ENCODE results near the gene DCAF4. TPM values are rescaled to one million over a fixed set of nuclear protein-coding genes. Genes with fewer than 3 reads are reported as not detected.
A peak's percentile ranks its signal among the peaks of the same experiment; 100 is the strongest.

Gene DCAF4
- total RNA-seq, 1 donor from 2014 or later = 7.9 TPM

GRCh38 chr14:72894323-72894622, 32.0 kb upstream of the DCAF4 start:
- no peak for DNase-seq (ENCODE audit: low spot score)

- DNase-seq (ENCODE audit: low spot score) = no peak
These were observed 31.5 kb upstream of the DCAF4 start for GRCh38 chr14:72894623-72895378.

GRCh38 chr14:72898448-72898847, 27.8 kb upstream of the DCAF4 start:
- no peak for DNase-seq (ENCODE audit: low spot score)

GRCh38 chr14:72901361-72901760, 24.9 kb upstream of the DCAF4 start:
- DNase-seq (ENCODE audit: low spot score) = no peak

- DNase-seq (ENCODE audit: low spot score) = no peak
These were observed 23.3 kb upstream of the DCAF4 start for GRCh38 chr14:72902801-72903530.

GRCh38 chr14:72903716-72904115, 22.5 kb upstream of the DCAF4 start:
- DNase-seq (ENCODE audit: low spot score) = no peak

GRCh38 chr14:72904218-72904617, 22.0 kb upstream of the DCAF4 start:
- no peak for DNase-seq (ENCODE audit: low spot score)

- DNase-seq (ENCODE audit: low spot score) = peak; percentile 80
These were observed 21.3 kb upstream of the DCAF4 start for GRCh38 chr14:72904840-72905561.

GRCh38 chr14:72906316-72906715, 19.9 kb upstream of the DCAF4 start:
- no peak for DNase-seq (ENCODE audit: low spot score)

- DNase-seq (ENCODE audit: low spot score) = no peak
These were observed 19.4 kb upstream of the DCAF4 start for GRCh38 chr14:72906879-72907278.

GRCh38 chr14:72907886-72908285, 18.4 kb upstream of the DCAF4 start:
- DNase-seq (ENCODE audit: low spot score) = no peak

GRCh38 chr14:72909163-72909562, 17.1 kb upstream of the DCAF4 start:
- DNase-seq (ENCODE audit: low spot score) = peak; percentile 42

GRCh38 chr14:72913809-72914208, 12.5 kb upstream of the DCAF4 start:
- no peak for DNase-seq (ENCODE audit: low spot score)

- no peak for DNase-seq (ENCODE audit: low spot score)
These were observed 10.1 kb upstream of the DCAF4 start for GRCh38 chr14:72916174-72916573.

- DNase-seq (ENCODE audit: low spot score) = no peak
These were observed 9.0 kb upstream of the DCAF4 start for GRCh38 chr14:72917094-72917802.

- no peak for DNase-seq (ENCODE audit: low spot score)
These were observed 6.3 kb upstream of the DCAF4 start for GRCh38 chr14:72920008-72920407.

GRCh38 chr14:72921396-72921795, 4.9 kb upstream of the DCAF4 start:
- DNase-seq (ENCODE audit: low spot score) = no peak

GRCh38 chr14:72924337-72924736, 1.9 kb upstream of the DCAF4 start:
- peak; percentile 12 for DNase-seq (ENCODE audit: low spot score)

- peak; percentile 13 for DNase-seq (ENCODE audit: low spot score)
These were observed 999 bp upstream of the DCAF4 start for GRCh38 chr14:72925171-72925759.

- DNase-seq (ENCODE audit: low spot score) = no peak
These were observed 411 bp upstream of the DCAF4 start for GRCh38 chr14:72925815-72926291.

- DNase-seq (ENCODE audit: low spot score) = no peak
These were observed 2.6 kb downstream of the DCAF4 start for GRCh38 chr14:72928872-72929271.

Measured in umbilical cord (tissue), 2 donors.